ENCODE measurements around the gene PML. TPM values are rescaled to one million over a fixed set of nuclear protein-coding genes. Genes with fewer than 3 reads are reported as not detected.
A peak's percentile ranks its signal among the peaks of the same experiment; 100 is the strongest.

The PML gene
- total and polyA plus RNA-seq, 2 experiments from 2014 or later = 15.7 to 29.9 TPM

DNA sequence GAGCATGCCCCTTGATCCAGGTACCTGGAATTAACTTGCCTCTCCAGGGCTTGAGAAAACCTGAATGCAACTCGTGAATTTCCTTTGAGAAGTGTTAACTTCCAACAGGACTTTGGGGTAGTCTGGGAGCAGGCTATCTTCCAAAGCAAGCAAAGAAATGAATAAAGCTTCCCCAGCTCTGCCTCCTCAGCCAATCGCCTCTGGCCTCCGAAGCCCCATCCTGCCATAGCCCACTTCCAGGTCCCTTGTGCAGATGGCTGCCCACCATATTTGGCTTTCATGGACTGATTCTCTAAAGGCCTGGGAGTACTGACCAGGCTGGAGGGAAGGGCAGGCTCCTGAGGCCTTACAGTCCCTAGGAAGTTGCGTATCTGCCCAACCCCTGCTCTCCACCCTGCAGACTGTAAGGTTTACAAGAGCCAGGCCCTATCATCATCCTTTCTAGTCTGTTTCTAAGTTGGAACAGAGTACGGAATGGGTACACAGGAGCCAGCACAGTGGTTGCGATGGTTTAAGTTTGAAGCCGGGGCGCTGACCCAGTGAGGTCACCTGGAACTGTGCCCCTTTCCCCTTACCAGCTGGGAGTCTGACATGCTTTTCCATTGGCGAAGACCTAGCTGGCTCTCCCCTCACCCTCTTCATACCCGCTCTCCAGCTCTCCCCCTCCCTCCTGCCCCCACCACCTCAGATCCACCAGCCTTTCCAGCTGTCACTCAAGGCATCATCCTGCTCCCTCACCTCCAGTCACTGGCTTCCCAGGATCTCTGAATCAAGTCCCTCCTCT, 1.1 kb upstream of the PML start:
- Histone ChIP-seq H3K4me1 (ENCODE audit: insufficient read depth) (peaks cover 4% of the 10 kb centered on the region), H3K9me3 (ENCODE audit: low read depth) (no peaks in the 10 kb centered on the region), H3K27me3 (no peaks in the 10 kb centered on the region), H4K20me1 (ENCODE audit: insufficient read depth, poor library complexity, severe bottlenecking) (no peaks in the 10 kb centered on the region), H3K27ac (no peak overlapping the region), H3K4me3 (no peak overlapping the region), H3K36me3 (replicated peaks; ENCODE audit: insufficient read depth, low read depth) (no peaks in the 10 kb centered on the region), H2AFZ (no peak overlapping the region), H3K79me2 (peaks cover 32% of the 10 kb centered on the region), H3K4me2 (peak overlapping the region; percentile 85), H3K9me2 (replicated peaks; ENCODE audit: insufficient read depth) (no peaks in the 10 kb centered on the region)
- TF ChIP-seq EZH2phosphoT487 (IDR thresholded peaks at IDR 0.05; ENCODE audit: low read depth, severe bottlenecking, unreplicated experiment) (no peak), EZH2 (IDR thresholded peaks at IDR 0.05; ENCODE audit: borderline replicate concordance) (no peak)
- TF ChIP-seq, protein P1, sequence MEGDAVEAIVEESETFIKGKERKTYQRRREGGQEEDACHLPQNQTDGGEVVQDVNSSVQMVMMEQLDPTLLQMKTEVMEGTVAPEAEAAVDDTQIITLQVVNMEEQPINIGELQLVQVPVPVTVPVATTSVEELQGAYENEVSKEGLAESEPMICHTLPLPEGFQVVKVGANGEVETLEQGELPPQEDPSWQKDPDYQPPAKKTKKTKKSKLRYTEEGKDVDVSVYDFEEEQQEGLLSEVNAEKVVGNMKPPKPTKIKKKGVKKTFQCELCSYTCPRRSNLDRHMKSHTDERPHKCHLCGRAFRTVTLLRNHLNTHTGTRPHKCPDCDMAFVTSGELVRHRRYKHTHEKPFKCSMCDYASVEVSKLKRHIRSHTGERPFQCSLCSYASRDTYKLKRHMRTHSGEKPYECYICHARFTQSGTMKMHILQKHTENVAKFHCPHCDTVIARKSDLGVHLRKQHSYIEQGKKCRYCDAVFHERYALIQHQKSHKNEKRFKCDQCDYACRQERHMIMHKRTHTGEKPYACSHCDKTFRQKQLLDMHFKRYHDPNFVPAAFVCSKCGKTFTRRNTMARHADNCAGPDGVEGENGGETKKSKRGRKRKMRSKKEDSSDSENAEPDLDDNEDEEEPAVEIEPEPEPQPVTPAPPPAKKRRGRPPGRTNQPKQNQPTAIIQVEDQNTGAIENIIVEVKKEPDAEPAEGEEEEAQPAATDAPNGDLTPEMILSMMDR (IDR thresholded peaks at IDR 0.05; ENCODE audit: poor library complexity) = no peak
- WGBS (ENCODE audit: low lambda C conversion rate, missing lambda C conversion rate) = 97% methylated on average over 10 of the region's 10 CpGs
- DNase-seq (ENCODE audit: low spot score) = no peak

DNA sequence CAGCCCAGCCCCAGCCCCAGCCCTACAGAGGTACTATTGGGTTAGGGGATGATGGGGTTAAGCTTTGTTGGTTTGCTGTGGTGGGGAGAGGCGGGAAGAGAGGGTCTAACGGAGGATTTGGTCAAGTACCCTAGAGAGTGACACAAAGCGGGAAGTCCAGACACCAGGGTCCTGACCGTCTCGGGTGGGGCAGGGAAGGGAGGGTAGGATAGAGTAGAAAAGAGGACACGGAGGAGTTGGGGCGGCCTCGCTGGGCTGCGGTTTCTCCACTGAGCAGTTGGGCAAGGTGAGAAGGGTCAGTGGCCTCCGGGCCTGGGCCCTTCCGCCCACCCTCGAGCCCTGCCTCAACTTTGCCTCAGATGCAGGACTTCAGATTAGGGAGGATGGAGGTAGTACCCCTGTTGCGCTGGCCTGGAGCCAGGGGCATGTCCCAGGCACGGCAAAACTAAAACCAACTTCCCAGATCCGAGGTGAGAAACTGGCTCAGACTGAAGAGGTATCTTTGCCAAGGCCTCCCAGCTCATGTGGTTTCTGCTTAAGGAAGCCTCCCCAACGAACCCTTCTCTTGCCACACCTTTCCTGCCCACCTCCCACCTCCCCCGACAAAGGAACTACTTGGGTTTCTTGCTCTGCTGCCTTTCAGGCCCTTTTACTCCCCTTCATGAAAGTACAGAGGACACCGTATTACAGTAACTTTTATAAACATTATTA, 551 bp downstream of the PML start:
- Histone ChIP-seq H3K9me3 (ENCODE audit: low read depth) (no peaks in the 10 kb centered on the region), H3K27ac (peak overlapping the region; percentile 88), H2AFZ (peak overlapping the region; percentile 90), H4K20me1 (ENCODE audit: insufficient read depth, poor library complexity, severe bottlenecking) (no peaks in the 10 kb centered on the region), H3K79me2 (peaks cover 43% of the 10 kb centered on the region), H3K36me3 (replicated peaks; ENCODE audit: insufficient read depth, low read depth) (no peaks in the 10 kb centered on the region), H3K27me3 (no peaks in the 10 kb centered on the region), H3K4me1 (ENCODE audit: insufficient read depth) (peaks cover 4% of the 10 kb centered on the region), H3K9me2 (replicated peaks; ENCODE audit: insufficient read depth) (no peaks in the 10 kb centered on the region), H3K4me2 (peak overlapping the region; percentile 92), H3K4me3 (peak overlapping the region; percentile 91)
- TF ChIP-seq EZH2 (IDR thresholded peaks at IDR 0.05; ENCODE audit: borderline replicate concordance) (no peak), EZH2phosphoT487 (IDR thresholded peaks at IDR 0.05; ENCODE audit: low read depth, severe bottlenecking, unreplicated experiment) (no peak)
- TF ChIP-seq, protein P1 (IDR thresholded peaks at IDR 0.05; ENCODE audit: poor library complexity) = no peak
- no peak for DNase-seq (ENCODE audit: low spot score)
- 3% methylated on average over 18 of the region's 18 CpGs for WGBS (ENCODE audit: low lambda C conversion rate, missing lambda C conversion rate)

DNA sequence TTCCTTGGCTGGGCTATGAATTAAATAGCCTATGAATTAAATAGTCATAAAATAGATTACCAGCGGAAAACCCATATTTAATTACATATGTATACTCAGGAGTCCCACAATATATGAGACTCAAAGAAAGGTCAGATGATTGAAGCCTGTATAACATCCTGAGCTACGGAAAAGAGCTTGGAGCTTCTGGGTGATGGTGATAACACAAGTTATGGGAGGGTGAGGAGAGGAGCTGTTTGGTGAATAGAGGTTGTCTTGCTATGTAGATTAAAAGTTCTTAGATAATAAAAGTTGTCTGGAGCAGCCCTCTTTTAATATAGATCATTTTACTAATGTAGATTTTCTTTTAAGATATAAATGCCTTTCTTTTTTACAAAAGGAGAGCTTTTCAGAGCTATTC, 1.8 kb downstream of the PML start:
- Histone ChIP-seq H3K36me3 (replicated peaks; ENCODE audit: insufficient read depth, low read depth) (no peaks in the 10 kb centered on the region), H4K20me1 (ENCODE audit: insufficient read depth, poor library complexity, severe bottlenecking) (no peaks in the 10 kb centered on the region), H3K4me1 (ENCODE audit: insufficient read depth) (peaks cover 4% of the 10 kb centered on the region), H2AFZ (no peak overlapping the region), H3K27ac (no peak overlapping the region), H3K9me3 (ENCODE audit: low read depth) (no peaks in the 10 kb centered on the region), H3K27me3 (no peaks in the 10 kb centered on the region), H3K9me2 (replicated peaks; ENCODE audit: insufficient read depth) (no peaks in the 10 kb centered on the region), H3K79me2 (peaks cover 52% of the 10 kb centered on the region), H3K4me2 (peak overlapping the region; percentile 92), H3K4me3 (no peak overlapping the region)
- WGBS (ENCODE audit: low lambda C conversion rate, missing lambda C conversion rate) = 78% methylated on average over 2 of the region's 2 CpGs
- DNase-seq (ENCODE audit: low spot score) = no peak
- TF ChIP-seq EZH2phosphoT487 (IDR thresholded peaks at IDR 0.05; ENCODE audit: low read depth, severe bottlenecking, unreplicated experiment) (no peak), EZH2 (IDR thresholded peaks at IDR 0.05; ENCODE audit: borderline replicate concordance) (no peak)
- TF ChIP-seq, protein P1 (IDR thresholded peaks at IDR 0.05; ENCODE audit: poor library complexity) = no peak

Data from hepatocyte (in vitro differentiated cells).